A549 (cell line): ENCODE measurements around the gene KCNC2. TPM values are rescaled to one million over a fixed set of nuclear protein-coding genes. Genes with fewer than 3 reads are reported as not detected.
A peak's percentile ranks its signal among the peaks of the same experiment; 100 is the strongest.

Source experiments
- ATAC-seq, 2 experiments: fragments of 200-7000 bp in 1 of 2; fragments of >200 bp in 1 of 2; cut with Nextera tagmentation in 1 of 2; cut with Tn5 transposase in 1 of 2; 3 replicates each; pipeline versions ENCODE4 v1.8.0 to v1.9.1; 2018 to 2020; ENCODE audit warnings: mild to moderate bottlenecking in 1 of 2, moderate library complexity in 1 of 2
- CTCF ChIA-PET: fragments of 300-600 bp; sonication (Branson Sonifier 250); formaldehyde crosslinking; extraction: SDS; loops from one replicate; lab custom pipeline; 2021; ENCODE audit warnings: antibody characterized with exemption, inconsistent platforms; lab: Yijun Ruan, JAX
- POLR2A ChIA-PET: fragments of 350-600 bp; formaldehyde crosslinking; extraction: SDS; loops from one replicate; lab custom pipeline; 2021; ENCODE audit warnings: antibody characterized with exemption, inconsistent platforms; lab: Yijun Ruan, JAX
- DNase-seq, 2 experiments: peaks; one replicate each; pipeline versions ENCODE4 v3.0.0 to v3.0.0-alpha.2; 2011 to 2016; ENCODE audit warnings: low read depth in 1 of 2, low spot score in 1 of 2
- FAIRE-seq: peaks from 2 replicates; lab custom pipeline; 2011; peaks lifted over from hg19 to GRCh38; lab: Jason Lieb, UNC
- H3K27ac ChIP-seq, 2 experiments: fragments of >200 bp; sonication (Bioruptor Twin); formaldehyde crosslinking; 3 replicates each; pipeline ENCODE4 v1.5.1; 2016 to 2017
- H3K4me1 ChIP-seq: fragments of >200 bp; sonication (Bioruptor Twin); formaldehyde crosslinking; 3 replicates; pipeline ENCODE4 v1.6.1; 2016
- H3K4me2 ChIP-seq: fragments of >200 bp; sonication (Bioruptor Twin); formaldehyde crosslinking; 3 replicates; pipeline ENCODE4 v1.6.1; 2016
- H3K4me3 ChIP-seq: fragments of >200 bp; sonication (Bioruptor Twin); formaldehyde crosslinking; 3 replicates; pipeline ENCODE4 v1.5.1; 2016
- H3K9me3 ChIP-seq: fragments of >200 bp; sonication (Bioruptor Twin); formaldehyde crosslinking; 3 replicates; pipeline ENCODE4 v1.6.1; 2016
- CBX8 ChIP-seq: fragments of 200-600 bp; sonication (generic); IDR thresholded peaks from 2 replicates; pipeline ENCODE4 v1.6.1; 2016
- CHD2 ChIP-seq: fragments of 150-350 bp; IDR thresholded peaks from 2 replicates; pipeline ENCODE4 v1.6.1; 2014; ENCODE audit warnings: low read length; ENCODE audit not compliant: partially characterized antibody
- HOXA7 ChIP-seq: fragments of 250-450 bp; sonication (Bioruptor Pico); IDR thresholded peaks from 2 replicates; pipeline ENCODE4 v1.5.0; 2020; ENCODE audit warnings: mild to moderate bottlenecking, moderate library complexity
- JUNB ChIP-seq: fragments of >200 bp; sonication (Bioruptor Twin); formaldehyde crosslinking; IDR thresholded peaks from 2 replicates; pipeline ENCODE4 v1.6.1; 2016
- MAFK ChIP-seq: fragments of 450-650 bp; IDR thresholded peaks from 2 replicates; pipeline ENCODE4 v1.6.1; 2014; ENCODE audit not compliant: partially characterized antibody
- MYC ChIP-seq: IDR thresholded peaks from 2 replicates; pipeline ENCODE4 v1.6.1; 2012; ENCODE audit warnings: mild to moderate bottlenecking, inconsistent platforms, low read length, improper control_type of control experiment, borderline replicate concordance
- NPAS2 ChIP-seq: fragments of 250-450 bp; sonication (Bioruptor Pico); IDR thresholded peaks from 2 replicates; pipeline ENCODE4 v1.8.0; 2022; ENCODE audit warnings: mild to moderate bottlenecking, moderate library complexity, borderline replicate concordance
- NR3C1 ChIP-seq: fragments of >200 bp; sonication (Bioruptor Twin); formaldehyde crosslinking; IDR thresholded peaks from 3 replicates; pipeline ENCODE4 v1.6.1; 2017
- PHF8 ChIP-seq: fragments of 200-600 bp; sonication (generic); IDR thresholded peaks from 2 replicates; pipeline ENCODE4 v1.6.1; 2016; ENCODE audit warnings: low read depth, mild to moderate bottlenecking, antibody characterized with exemption, moderate library complexity, borderline replicate concordance
- SMC3 ChIP-seq: fragments of >200 bp; sonication (Bioruptor Twin); formaldehyde crosslinking; IDR thresholded peaks from 3 replicates; pipeline ENCODE4 v1.6.1; 2018; ENCODE audit warnings: inconsistent platforms
- TFCP2L1 ChIP-seq: fragments of 250-450 bp; sonication (Bioruptor Pico); IDR thresholded peaks from 2 replicates; pipeline ENCODE4 v1.5.0; 2021; ENCODE audit warnings: mild to moderate bottlenecking
- WGBS: methylation state at CpG from one replicate; pipeline ENCODE4 v1.1.6; 2017; ENCODE audit errors: missing lambda C conversion rate; 5-methylcytosine and 5-hydroxymethylcytosine counted together
- polyA plus RNA-seq, 4 experiments: library from polyadenylated mRNA; depleted of rRNA in 3 of 4; stranded (reverse); fragments of >200 nt; fragmentation: RNase III in 1 of 4; extraction: RNeasy Plus Mini Kit Qiagen cat#74134 plus additional on column Dnase treatment in 1 of 4; gene quantifications; 2 replicates in 3 of 4; 3 replicates in 1 of 4; pipeline ENCODE4 v1.2.3, GENCODE V29; 2011 to 2017
- TF ChIP-seq, protein P1 (sequence below): fragments of 150-350 bp; IDR thresholded peaks from 2 replicates; pipeline ENCODE4 v1.6.1; 2014; ENCODE audit warnings: low read depth, mild to moderate bottlenecking, low read length
- TF ChIP-seq, protein P2 (sequence below): fragments of 200-600 bp; sonication (generic); IDR thresholded peaks from 2 replicates; pipeline ENCODE4 v1.6.1; 2016; ENCODE audit warnings: antibody characterized with exemption, mild to moderate bottlenecking, moderate library complexity
- TF ChIP-seq, protein P3 (sequence below): fragments of 450-650 bp; IDR thresholded peaks from 2 replicates; pipeline ENCODE4 v1.6.1; 2014; ENCODE audit warnings: antibody characterized with exemption

Gene KCNC2
- polyA plus RNA-seq, 2 of the 4 experiments (the other 2 are of a cell fraction) = not detected

DNA sequence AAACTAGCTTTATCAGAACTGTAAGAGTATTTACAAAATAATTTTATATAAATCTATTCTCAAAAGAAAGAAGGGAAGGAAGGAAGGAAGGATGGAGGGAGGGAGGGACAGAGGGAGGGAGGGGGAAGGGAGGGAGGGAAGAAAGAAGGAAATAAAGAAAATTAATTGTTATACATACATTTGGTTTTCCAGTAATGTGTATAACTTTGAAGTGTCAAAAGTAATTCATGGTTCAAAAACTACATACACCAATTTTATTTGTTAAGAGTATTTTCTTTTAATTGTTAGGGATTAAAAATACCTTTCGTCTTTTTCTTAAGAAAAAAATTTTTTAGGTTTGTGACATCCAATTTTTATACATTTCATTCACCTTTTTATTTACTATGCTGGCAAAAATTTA is 17.5 kb upstream of the KCNC2 start:
- Histone ChIP-seq H3K4me1 (no peaks in the 10 kb centered on the region), H3K27ac (no peak overlapping the region)
- DNase-seq = no peak
- TF ChIP-seq NPAS2 (CRISPR knock-in tag) (no peak), HOXA7 (CRISPR knock-in tag) (no peak), PHF8 (no peak), TFCP2L1 (CRISPR knock-in tag) (no peak), CBX8 (no peak), JUNB (no peak), MYC (no peak)
- TF ChIP-seq, protein P1, sequence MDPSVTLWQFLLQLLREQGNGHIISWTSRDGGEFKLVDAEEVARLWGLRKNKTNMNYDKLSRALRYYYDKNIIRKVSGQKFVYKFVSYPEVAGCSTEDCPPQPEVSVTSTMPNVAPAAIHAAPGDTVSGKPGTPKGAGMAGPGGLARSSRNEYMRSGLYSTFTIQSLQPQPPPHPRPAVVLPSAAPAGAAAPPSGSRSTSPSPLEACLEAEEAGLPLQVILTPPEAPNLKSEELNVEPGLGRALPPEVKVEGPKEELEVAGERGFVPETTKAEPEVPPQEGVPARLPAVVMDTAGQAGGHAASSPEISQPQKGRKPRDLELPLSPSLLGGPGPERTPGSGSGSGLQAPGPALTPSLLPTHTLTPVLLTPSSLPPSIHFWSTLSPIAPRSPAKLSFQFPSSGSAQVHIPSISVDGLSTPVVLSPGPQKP = no peak
- TF ChIP-seq, all 56 proteins: peak for 0
- ChIA-PET CTCF (no interaction called here), POLR2A (no interaction called here)
- Histone ChIP-seq H3K9me3 (no peaks in the 10 kb centered on the region), H3K4me3 (no peak overlapping the region), H3K4me2 (no peak overlapping the region)
- FAIRE-seq (no peak), ATAC-seq (no peak)
- WGBS = 72% methylated on average over 1 of the region's 1 CpG

DNA sequence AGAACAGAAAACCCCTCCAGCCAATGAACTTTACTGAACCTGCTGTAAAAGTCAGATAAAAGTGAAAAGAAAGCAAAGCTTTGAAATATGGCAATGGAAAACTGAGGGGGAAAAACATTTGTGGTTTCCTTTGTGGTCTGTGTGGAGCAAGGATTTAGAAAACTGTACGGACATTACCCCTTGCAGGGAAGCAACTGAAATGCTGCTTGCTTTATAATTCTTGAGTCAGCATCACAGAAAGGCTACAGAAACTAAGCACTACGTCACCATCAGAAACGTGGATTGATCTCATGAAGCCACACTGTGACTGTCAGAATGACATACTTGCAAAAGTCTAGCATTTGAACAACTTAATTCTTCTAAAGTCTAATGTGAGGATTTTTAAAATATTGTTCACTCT is 2.4 kb upstream of the KCNC2 start:
- Histone ChIP-seq H3K4me1 (no peaks in the 10 kb centered on the region), H3K27ac (no peak overlapping the region), H3K4me2 (no peak overlapping the region), H3K9me3 (no peaks in the 10 kb centered on the region), H3K4me3 (no peak overlapping the region)
- POLR2A ChIA-PET = no interaction called here
- DNase-seq (no peak), FAIRE-seq (no peak), ATAC-seq (no peak)
- no peak for TF ChIP-seq MAFK
- WGBS = 23% methylated on average over 3 of the region's 3 CpGs
- CTCF ChIA-PET = no interaction called here

DNA sequence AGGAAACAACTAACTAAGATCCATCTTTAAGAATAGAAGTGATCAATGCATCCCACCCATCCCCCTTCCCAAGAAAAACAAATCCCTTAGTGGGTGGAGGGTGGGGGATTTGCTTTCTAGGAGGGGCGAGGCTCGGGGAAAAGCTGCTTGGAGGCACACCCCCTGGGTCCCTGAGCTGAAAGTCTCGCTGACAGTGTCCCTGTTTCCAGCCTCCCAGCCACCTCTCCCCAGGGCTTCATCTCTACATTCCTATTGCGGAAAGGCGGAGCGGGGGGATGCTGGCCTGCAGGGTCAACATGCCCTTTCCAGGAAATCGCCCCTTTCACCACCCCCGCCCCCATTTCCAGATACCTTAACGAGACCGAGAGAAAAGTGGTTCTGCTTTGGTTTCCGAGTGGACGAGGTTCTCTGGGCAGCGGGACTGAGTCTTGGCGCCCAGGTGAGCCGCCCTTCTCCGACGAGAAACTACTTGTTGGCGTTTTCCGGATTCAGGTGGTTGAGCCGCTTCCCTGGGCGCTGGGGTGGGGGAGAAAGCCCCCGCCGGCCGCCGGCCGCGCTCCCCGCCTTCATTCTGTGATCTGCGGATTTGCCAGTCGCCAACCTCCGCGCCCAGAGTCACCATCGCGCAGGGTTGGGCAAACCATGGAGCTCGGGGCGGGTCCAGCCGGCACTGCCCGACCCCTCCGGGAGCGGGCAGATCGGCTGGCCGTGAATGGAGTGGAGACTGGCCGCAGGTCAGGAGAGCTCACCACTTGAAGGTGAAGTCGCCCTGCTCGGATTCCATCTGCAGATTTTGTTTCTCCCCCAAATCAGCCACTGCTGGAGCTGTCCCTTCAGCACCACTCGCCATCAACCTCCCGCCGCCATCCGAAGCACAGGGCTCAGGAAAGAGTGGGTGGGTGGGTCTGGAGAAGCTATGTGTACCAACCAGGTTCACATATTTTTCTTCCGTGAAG is 505 bp downstream of the KCNC2 start:
- no peak overlapping the region for H3K27ac ChIP-seq
- CTCF ChIA-PET = interaction anchor here (0.6 kb wide), 2 partner anchors 213 to 516 kb away, joined by 3 read pairs; no protein-coding TSS in a partner anchor
- H3K4me3 ChIP-seq = no peak overlapping the region
- TF ChIP-seq NPAS2 (CRISPR knock-in tag) (no peak), NR3C1 (no peak), SMC3 (no peak), CHD2 (no peak)
- TF ChIP-seq, protein P2, sequence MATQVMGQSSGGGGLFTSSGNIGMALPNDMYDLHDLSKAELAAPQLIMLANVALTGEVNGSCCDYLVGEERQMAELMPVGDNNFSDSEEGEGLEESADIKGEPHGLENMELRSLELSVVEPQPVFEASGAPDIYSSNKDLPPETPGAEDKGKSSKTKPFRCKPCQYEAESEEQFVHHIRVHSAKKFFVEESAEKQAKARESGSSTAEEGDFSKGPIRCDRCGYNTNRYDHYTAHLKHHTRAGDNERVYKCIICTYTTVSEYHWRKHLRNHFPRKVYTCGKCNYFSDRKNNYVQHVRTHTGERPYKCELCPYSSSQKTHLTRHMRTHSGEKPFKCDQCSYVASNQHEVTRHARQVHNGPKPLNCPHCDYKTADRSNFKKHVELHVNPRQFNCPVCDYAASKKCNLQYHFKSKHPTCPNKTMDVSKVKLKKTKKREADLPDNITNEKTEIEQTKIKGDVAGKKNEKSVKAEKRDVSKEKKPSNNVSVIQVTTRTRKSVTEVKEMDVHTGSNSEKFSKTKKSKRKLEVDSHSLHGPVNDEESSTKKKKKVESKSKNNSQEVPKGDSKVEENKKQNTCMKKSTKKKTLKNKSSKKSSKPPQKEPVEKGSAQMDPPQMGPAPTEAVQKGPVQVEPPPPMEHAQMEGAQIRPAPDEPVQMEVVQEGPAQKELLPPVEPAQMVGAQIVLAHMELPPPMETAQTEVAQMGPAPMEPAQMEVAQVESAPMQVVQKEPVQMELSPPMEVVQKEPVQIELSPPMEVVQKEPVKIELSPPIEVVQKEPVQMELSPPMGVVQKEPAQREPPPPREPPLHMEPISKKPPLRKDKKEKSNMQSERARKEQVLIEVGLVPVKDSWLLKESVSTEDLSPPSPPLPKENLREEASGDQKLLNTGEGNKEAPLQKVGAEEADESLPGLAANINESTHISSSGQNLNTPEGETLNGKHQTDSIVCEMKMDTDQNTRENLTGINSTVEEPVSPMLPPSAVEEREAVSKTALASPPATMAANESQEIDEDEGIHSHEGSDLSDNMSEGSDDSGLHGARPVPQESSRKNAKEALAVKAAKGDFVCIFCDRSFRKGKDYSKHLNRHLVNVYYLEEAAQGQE = peak; percentile 82
- TF ChIP-seq, protein P3, sequence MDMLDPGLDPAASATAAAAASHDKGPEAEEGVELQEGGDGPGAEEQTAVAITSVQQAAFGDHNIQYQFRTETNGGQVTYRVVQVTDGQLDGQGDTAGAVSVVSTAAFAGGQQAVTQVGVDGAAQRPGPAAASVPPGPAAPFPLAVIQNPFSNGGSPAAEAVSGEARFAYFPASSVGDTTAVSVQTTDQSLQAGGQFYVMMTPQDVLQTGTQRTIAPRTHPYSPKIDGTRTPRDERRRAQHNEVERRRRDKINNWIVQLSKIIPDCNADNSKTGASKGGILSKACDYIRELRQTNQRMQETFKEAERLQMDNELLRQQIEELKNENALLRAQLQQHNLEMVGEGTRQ = no peak
- H3K9me3 ChIP-seq = no peaks in the 10 kb centered on the region
- POLR2A ChIA-PET = no interaction called here
- peak; percentile 65 to 74 for ATAC-seq
- FAIRE-seq = no peak
- peak in 1 of 2 experiments; percentile 9 for DNase-seq
- 40% methylated on average over 39 of the region's 50 CpGs for WGBS
- H3K4me1 ChIP-seq = no peaks in the 10 kb centered on the region
- H3K4me2 ChIP-seq = peak overlapping the region; percentile 56
